GM23248 (cell line): ENCODE data around the gene TUBGCP6.

ENCODE experiments used
- EZH2 ChIP-seq: fragments of 200-600 bp; sonication (generic); IDR thresholded peaks from 2 replicates; pipeline ENCODE4 v1.6.1; 2018; ENCODE audit warnings: antibody characterized with exemption, mild to moderate bottlenecking; ENCODE audit not compliant: insufficient read depth, poor library complexity, severe bottlenecking
- EZH2phosphoT487 ChIP-seq: fragments of 200-600 bp; sonication (generic); IDR thresholded peaks from 2 replicates; pipeline ENCODE4 v1.6.1; 2018; ENCODE audit warnings: antibody characterized with exemption, moderate library complexity, mild to moderate bottlenecking, low read depth; ENCODE audit not compliant: insufficient read depth

GRCh38 chr22:50175191-50175461 lies 69.7 kb downstream of the TUBGCP6 start:
- TF ChIP-seq EZH2, result no peak
- no peak for TF ChIP-seq EZH2phosphoT487
